K562 (cell line): ENCODE data around the gene PRDX2. TPM values are rescaled to one million over a fixed set of nuclear protein-coding genes. Genes with fewer than 3 reads are reported as not detected.

Source experiments
- CBX3 ChIP-seq, 2 experiments: IDR thresholded peaks; 1 replicate in 1 of 2; 2 replicates in 1 of 2; pipeline ENCODE4 v1.6.1; 2012; ENCODE audit warnings: inconsistent platforms in 2 of 2, low read length in 2 of 2, borderline replicate concordance in 1 of 2, control low read depth in 1 of 2
- CREB1 ChIP-seq, 2 experiments: sonication (generic) in 1 of 2; formaldehyde crosslinking in 1 of 2; IDR thresholded peaks; 2 replicates each; pipeline versions ENCODE4 v1.6.1 to v1.8.0; 2012 to 2022; ENCODE audit warnings: inconsistent platforms in 1 of 2, mild to moderate bottlenecking in 1 of 2, missing genetic modification reagents in 1 of 2, moderate library complexity in 1 of 2
- CREM ChIP-seq: IDR thresholded peaks from 2 replicates; pipeline ENCODE4 v1.6.1; 2014; ENCODE audit warnings: antibody characterized with exemption, low read depth
- E2F8 ChIP-seq: fragments of 450-650 bp; IDR thresholded peaks from 2 replicates; pipeline ENCODE4 v1.7.1; 2018; ENCODE audit warnings: mild to moderate bottlenecking, low read depth; ENCODE audit not compliant: partially characterized antibody
- EP400 ChIP-seq: fragments of 450-650 bp; IDR thresholded peaks from 2 replicates; pipeline ENCODE4 v1.6.1; 2017; ENCODE audit warnings: antibody characterized with exemption, mild to moderate bottlenecking, moderate library complexity
- HDAC3 ChIP-seq: fragments of 450-650 bp; IDR thresholded peaks from 2 replicates; pipeline ENCODE4 v1.6.1; 2018; ENCODE audit warnings: borderline replicate concordance, mild to moderate bottlenecking, moderate library complexity; ENCODE audit not compliant: partially characterized antibody
- HNRNPL ChIP-seq: fragments of 200-400 bp; formaldehyde crosslinking; IDR thresholded peaks from 2 replicates; pipeline ENCODE4 v1.6.1; 2017; ENCODE audit warnings: low read depth, mild to moderate bottlenecking, low read length
- ILK ChIP-seq: fragments of 450-650 bp; IDR thresholded peaks from 2 replicates; pipeline ENCODE4 v1.6.1; 2016; ENCODE audit warnings: missing genetic modification characterization, low read depth, mild to moderate bottlenecking, missing compliant biosample characterization, moderate library complexity, borderline replicate concordance
- KDM1A ChIP-seq, 2 experiments: fragments of 450-650 bp; IDR thresholded peaks; 2 replicates each; pipeline ENCODE4 v1.6.1; 2016; ENCODE audit warnings: mild to moderate bottlenecking in 2 of 2
- L3MBTL2 ChIP-seq: fragments of 450-650 bp; IDR thresholded peaks from 2 replicates; pipeline ENCODE4 v1.6.1; 2016; ENCODE audit warnings: mild to moderate bottlenecking, moderate library complexity
- LARP7 ChIP-seq: fragments of 450-650 bp; IDR thresholded peaks from 2 replicates; pipeline ENCODE4 v1.6.1; 2016
- MECOM ChIP-seq: fragments of 250-450 bp; sonication (Bioruptor Pico); IDR thresholded peaks from 2 replicates; pipeline ENCODE4 v1.8.0; 2022; ENCODE audit warnings: inconsistent platforms
- MEF2D ChIP-seq: conservative IDR thresholded peaks from 2 replicates; pipeline ENCODE4 v1.6.1; 2016; ENCODE audit warnings: low read depth, missing genetic modification characterization, missing compliant biosample characterization
- MXI1 ChIP-seq: IDR thresholded peaks from 2 replicates; pipeline ENCODE4 v1.6.1; 2011; ENCODE audit warnings: low read depth, mild to moderate bottlenecking, improper control_type of control experiment, low read length
- NR3C1 ChIP-seq: sonication (generic); formaldehyde crosslinking; IDR thresholded peaks from 2 replicates; pipeline ENCODE4 v1.8.1; 2022; ENCODE audit warnings: missing genetic modification reagents
- SMARCC2 ChIP-seq: fragments of 450-650 bp; IDR thresholded peaks from 2 replicates; pipeline ENCODE4 v1.6.1; 2017; ENCODE audit warnings: antibody characterized with exemption, moderate library complexity, mild to moderate bottlenecking, low read depth
- TAF15 ChIP-seq: fragments of 200-400 bp; formaldehyde crosslinking; IDR thresholded peaks from 2 replicates; pipeline ENCODE4 v1.6.1; 2017; ENCODE audit warnings: mild to moderate bottlenecking, low read depth, low read length, moderate library complexity
- TBP ChIP-seq: optimal IDR thresholded peaks from 2 replicates; pipeline ENCODE3; 2011; ENCODE audit warnings: low read depth, low read length, improper control_type of control experiment
- ZKSCAN8 ChIP-seq: fragments of 200-800 bp; sonication (Bioruptor generic); IDR thresholded peaks from 2 replicates; pipeline ENCODE4 v1.6.1; 2016; ENCODE audit warnings: missing genetic modification characterization, missing compliant biosample characterization
- ZNF740 ChIP-seq, 3 experiments: fragments of 200-800 bp in 1 of 3; sonication (Bioruptor generic) in 1 of 3; sonication (generic) in 1 of 3; formaldehyde crosslinking in 1 of 3; IDR thresholded peaks; 2 replicates each; pipeline versions ENCODE4 v1.6.1 to v1.8.0; 2016 to 2022; ENCODE audit warnings: mild to moderate bottlenecking in 2 of 3, missing compliant biosample characterization in 2 of 3, missing genetic modification characterization in 2 of 3, missing genetic modification reagents in 1 of 3
- polyA plus RNA-seq, 8 experiments: library from polyadenylated mRNA; depleted of rRNA in 4 of 8; stranded (reverse) in 5 of 8; unstranded in 3 of 8; fragments of >200 nt; fragmentation: Nextera tagmentation in 2 of 8; fragmentation: Illumina TruSeq in 1 of 8; extraction: Ambion mirVana in 2 of 8; extraction: Trizol in 1 of 8; gene quantifications; 2 replicates each; pipeline versions ENCODE4 v1.2.1 to v1.2.3, GENCODE V29; 2011 to 2014; ENCODE audit warnings: inconsistent platforms in 1 of 8, missing spikeins in 1 of 8
- total RNA-seq, 7 experiments: library from RNA; depleted of rRNA in 6 of 7; stranded (reverse); fragments of >200 nt in 6 of 7; fragmentation: Illumina TruSeq in 2 of 7; extraction: Trizol in 2 of 7; gene quantifications; 2 replicates each; pipeline versions ENCODE4 v1.2.1 to v1.2.3, GENCODE V29; 2011 to 2021; ENCODE audit warnings: low replicate concordance in 1 of 7
- TF ChIP-seq, protein P1 (sequence below): fragments of 450-650 bp; formaldehyde crosslinking; conservative IDR thresholded peaks from 2 replicates; pipeline ENCODE4 v1.4.0; 2022; ENCODE audit warnings: mild to moderate bottlenecking, missing genetic modification characterization
- TF ChIP-seq, protein P2 (sequence below): fragments of 250-450 bp; sonication (Bioruptor Pico); IDR thresholded peaks from 2 replicates; pipeline ENCODE4 v1.8.0; 2021; ENCODE audit warnings: borderline replicate concordance, mild to moderate bottlenecking, moderate library complexity; ENCODE audit not compliant: poor library complexity, severe bottlenecking

The PRDX2 gene
- total and polyA plus RNA-seq, 9 of the 15 experiments (the other 6 are each of a cell fraction or from before 2014, with no cell fraction given), result 206 to 1,183 (median 415) TPM

- no peak for TF ChIP-seq E2F8
- TF ChIP-seq HNRNPL, result no peak
- TF ChIP-seq KDM1A (IDR thresholded peaks at IDR 0.05), result peak in 1 of 2 experiments; percentile 37; a peak in 1 of 4 replicates
- TF ChIP-seq HDAC3, result peak; percentile 37
- TF ChIP-seq, protein P1, sequence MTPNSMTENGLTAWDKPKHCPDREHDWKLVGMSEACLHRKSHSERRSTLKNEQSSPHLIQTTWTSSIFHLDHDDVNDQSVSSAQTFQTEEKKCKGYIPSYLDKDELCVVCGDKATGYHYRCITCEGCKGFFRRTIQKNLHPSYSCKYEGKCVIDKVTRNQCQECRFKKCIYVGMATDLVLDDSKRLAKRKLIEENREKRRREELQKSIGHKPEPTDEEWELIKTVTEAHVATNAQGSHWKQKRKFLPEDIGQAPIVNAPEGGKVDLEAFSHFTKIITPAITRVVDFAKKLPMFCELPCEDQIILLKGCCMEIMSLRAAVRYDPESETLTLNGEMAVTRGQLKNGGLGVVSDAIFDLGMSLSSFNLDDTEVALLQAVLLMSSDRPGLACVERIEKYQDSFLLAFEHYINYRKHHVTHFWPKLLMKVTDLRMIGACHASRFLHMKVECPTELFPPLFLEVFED (CRISPR knock-in tag), result no peak
- TF ChIP-seq CREB1 (IDR thresholded peaks at IDR 0.05), result peak; percentile 33; the same call in 1 of the 2 replicates
- peak; percentile 82 for TF ChIP-seq CREB1 (CRISPR knock-in tag; IDR thresholded peaks at IDR 0.05)
- TF ChIP-seq ZKSCAN8, result peak; percentile 97
- TF ChIP-seq MECOM, result no peak
- TF ChIP-seq CREM, result peak; percentile 86
- TF ChIP-seq SMARCC2, result no peak
- TF ChIP-seq CBX3 (IDR thresholded peaks at IDR 0.05; ENCODE audit: borderline replicate concordance in 1 of 2, low read length in 2 of 2), result 0 out of 3 replicates have a peak, but pooled peaks of 1 of the 2 experiments have one; percentile 43
- TF ChIP-seq TAF15, result no peak
- TF ChIP-seq MXI1, result no peak
- TF ChIP-seq TBP, result no peak
- no peak for TF ChIP-seq ZNF740 (CRISPR knock-in tag; IDR thresholded peaks at IDR 0.05)
- TF ChIP-seq ZNF740 (tag; IDR thresholded peaks at IDR 0.05), result peak in 1 of 2 experiments; percentile 67; a peak in 2 of 4 replicates
- TF ChIP-seq LARP7, result no peak
- no peak for TF ChIP-seq L3MBTL2
- TF ChIP-seq, protein P2, sequence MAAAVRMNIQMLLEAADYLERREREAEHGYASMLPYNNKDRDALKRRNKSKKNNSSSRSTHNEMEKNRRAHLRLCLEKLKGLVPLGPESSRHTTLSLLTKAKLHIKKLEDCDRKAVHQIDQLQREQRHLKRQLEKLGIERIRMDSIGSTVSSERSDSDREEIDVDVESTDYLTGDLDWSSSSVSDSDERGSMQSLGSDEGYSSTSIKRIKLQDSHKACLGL, result no peak
- no peak for TF ChIP-seq ILK (tag)
- peak; percentile 53; the same call in 1 of the 2 replicates for TF ChIP-seq EP400
- TF ChIP-seq MEF2D (tag), result no peak
- no peak for TF ChIP-seq NR3C1
These were observed 24.2 kb downstream of the PRDX2 start (continued) for GRCh38 chr19:12777217-12778016.
